Tibial nerve (tissue), 4 donors: ENCODE data around the gene ACOT11. TPM values are rescaled to one million over a fixed set of nuclear protein-coding genes. Genes with fewer than 3 reads are reported as not detected.
"Not testable (repeated sequence)": the region's sequence is repeated elsewhere in the genome, so short reads cannot be mapped to it uniquely, and the experiment has no call there.

ENCODE experiments used
- DNase-seq, 2 donors: peaks; one replicate each; pipeline ENCODE4 v3.0.0-alpha.2; 2019; ENCODE audit warnings: low spot score in 2 of 2
- H3K27ac ChIP-seq, 4 donors: fragments of 200-600 bp; sonication (generic) in 3 of 4; one replicate each; pipeline ENCODE4 v1.5.1; 2017 to 2019; ENCODE audit warnings: mild to moderate bottlenecking in 1 of 4
- H3K27me3 ChIP-seq, 2 donors: fragments of 200-600 bp; sonication (generic) in 1 of 2; one replicate each; pipeline versions ENCODE4 v1.5.1 to v1.6.0; 2017 to 2019
- H3K36me3 ChIP-seq, 3 donors: fragments of 200-600 bp; sonication (generic); one replicate each; pipeline ENCODE4 v1.5.1; 2018 to 2019
- H3K4me1 ChIP-seq, 4 donors: fragments of 200-600 bp; sonication (generic) in 3 of 4; one replicate each; pipeline ENCODE4 v1.5.1; 2017 to 2019
- H3K4me3 ChIP-seq, 4 donors: fragments of 200-600 bp; sonication (generic) in 3 of 4; one replicate each; pipeline ENCODE4 v1.5.1; 2017 to 2019; ENCODE audit warnings: mild to moderate bottlenecking in 1 of 4, moderate library complexity in 1 of 4
- H3K9me3 ChIP-seq, 4 donors: fragments of 200-600 bp; sonication (generic) in 3 of 4; one replicate each; pipeline ENCODE4 v1.5.1; 2017 to 2019
- CTCF ChIP-seq, 5 experiments: fragments of 200-600 bp in 3 of 5; fragments of 450-650 bp in 2 of 5; sonication (generic) in 3 of 5; IDR thresholded peaks; one replicate each; pipeline ENCODE4 v1.5.1; 2016 to 2019; ENCODE audit warnings: antibody characterized with exemption in 5 of 5, mild to moderate bottlenecking in 3 of 5, moderate library complexity in 2 of 5
- EP300 ChIP-seq, 2 donors: sonication (generic); formaldehyde crosslinking; IDR thresholded peaks; one replicate each; pipeline ENCODE4 v1.6.1; 2017; ENCODE audit warnings: antibody characterized with exemption in 2 of 2, mild to moderate bottlenecking in 1 of 2
- POLR2A ChIP-seq, 2 donors: fragments of 450-650 bp; IDR thresholded peaks; one replicate each; pipeline ENCODE4 v1.6.1; 2017; ENCODE audit warnings: antibody characterized with exemption in 2 of 2, mild to moderate bottlenecking in 2 of 2, moderate library complexity in 2 of 2
- WGBS, 2 donors: methylation state at CpG; one replicate each; pipeline ENCODE4 v1.1.5; 2018; 5-methylcytosine and 5-hydroxymethylcytosine counted together
- total RNA-seq, 4 donors: library from RNA; depleted of rRNA; stranded (reverse); fragments of >200 nt; gene quantifications; one replicate each; pipeline ENCODE4 v1.1.0, GENCODE V29; 2016

ACOT11 gene
- total RNA-seq, 4 donors from 2014 or later, result 7.5 to 13.8 (median 10.2) TPM

GRCh38 chr1:54519709-54520108 is 28.3 kb upstream of the ACOT11 start:
- TF ChIP-seq CTCF (IDR thresholded peaks at IDR 0.05), result no peak
- TF ChIP-seq POLR2A (IDR thresholded peaks at IDR 0.05), result no peak
- TF ChIP-seq EP300 (IDR thresholded peaks at IDR 0.05), result no peak
- no peak for DNase-seq
- WGBS, 2 donors, result 48 to 68% methylated on average over 5 of the region's 5 CpGs
- Histone ChIP-seq H3K36me3 (no peaks in the 10 kb centered on the region), H3K27me3 (no peaks in the 10 kb centered on the region), H3K4me3 (no peak overlapping the region), H3K4me1 (no peaks in the 10 kb centered on the region), H3K27ac (no peak overlapping the region), H3K9me3 (no peaks in the 10 kb centered on the region)

GRCh38 chr1:54520631-54521321 is 27.3 kb upstream of the ACOT11 start:
- H3K9me3 ChIP-seq, result no peaks in the 10 kb centered on the region
- WGBS, 2 donors, result 84 to 86% methylated on average over 9 of the region's 9 CpGs
- no peaks in the 10 kb centered on the region for H3K36me3 ChIP-seq
- no peak for DNase-seq
- no peak overlapping the region for H3K4me3 ChIP-seq
- H3K27me3 ChIP-seq, result no peaks in the 10 kb centered on the region
- no peaks in the 10 kb centered on the region for H3K4me1 ChIP-seq
- H3K27ac ChIP-seq, result no peak overlapping the region
- TF ChIP-seq POLR2A (IDR thresholded peaks at IDR 0.05), result no peak
- no peak for TF ChIP-seq CTCF (IDR thresholded peaks at IDR 0.05)

DNA sequence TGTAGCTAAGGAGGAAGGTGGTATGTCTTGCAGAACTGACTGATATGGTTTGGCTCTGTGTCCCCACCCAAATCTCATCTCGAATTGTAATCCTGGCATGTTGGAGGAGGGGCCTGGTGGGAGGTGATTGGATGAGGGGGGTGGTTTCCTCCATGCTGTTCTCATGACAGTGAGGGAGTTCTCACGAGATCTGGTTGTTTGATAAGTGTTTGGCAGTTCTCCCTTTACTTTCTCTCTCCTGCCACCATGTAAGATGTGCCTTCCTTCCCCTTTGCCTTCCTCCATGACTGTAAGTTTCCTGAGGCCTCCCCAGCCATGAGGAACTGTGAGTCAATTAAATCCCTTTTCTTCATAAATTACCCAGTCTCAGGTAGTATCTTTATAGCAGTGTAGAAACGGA is 21.5 kb upstream of the ACOT11 start:
- 70 to 78% methylated on average over 3 of the region's 3 CpGs for WGBS, 2 donors
- H3K4me3 ChIP-seq, H3K27ac ChIP-seq, H3K9me3 ChIP-seq, DNase-seq, H3K36me3 ChIP-seq, H3K4me1 ChIP-seq, H3K27me3 ChIP-seq: not testable (repeated sequence)

DNA sequence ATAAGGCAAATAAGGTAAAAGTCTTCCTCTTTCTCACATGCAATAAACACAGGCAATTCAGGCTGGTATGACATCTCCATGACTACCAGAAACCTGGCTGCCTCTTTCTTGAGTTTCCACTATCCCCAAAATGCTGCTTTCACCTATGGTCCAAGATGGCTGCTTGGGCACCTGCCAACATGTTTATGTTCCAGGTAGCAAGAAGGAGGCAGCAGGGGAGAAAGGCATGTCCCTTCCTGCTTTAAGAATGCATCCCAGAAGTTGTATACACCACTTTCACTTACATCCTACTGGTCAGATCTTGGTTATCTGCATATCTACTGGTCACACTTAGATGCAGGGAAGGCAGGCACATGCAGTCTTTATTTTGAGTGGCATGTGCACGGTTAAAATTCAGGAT is 19.4 kb upstream of the ACOT11 start:
- Histone ChIP-seq H3K27me3 (no peaks in the 10 kb centered on the region), H3K36me3 (no peaks in the 10 kb centered on the region), H3K4me3 (no peak overlapping the region), H3K9me3 (no peaks in the 10 kb centered on the region), H3K27ac (no peak overlapping the region), H3K4me1 (no peaks in the 10 kb centered on the region)
- TF ChIP-seq EP300 (IDR thresholded peaks at IDR 0.05) (no peak), POLR2A (IDR thresholded peaks at IDR 0.05) (no peak), CTCF (IDR thresholded peaks at IDR 0.05) (no peak)
- 81 to 90% methylated on average over 1 of the region's 1 CpG for WGBS, 2 donors
- DNase-seq, result no peak

GRCh38 chr1:54532033-54532432 is 16.0 kb upstream of the ACOT11 start:
- Histone ChIP-seq H3K27ac (no peak overlapping the region), H3K4me1 (no peaks in the 10 kb centered on the region), H3K27me3 (no peaks in the 10 kb centered on the region), H3K36me3 (no peaks in the 10 kb centered on the region), H3K9me3 (no peaks in the 10 kb centered on the region), H3K4me3 (no peak overlapping the region)
- no peak for DNase-seq
- TF ChIP-seq POLR2A (IDR thresholded peaks at IDR 0.05) (no peak), CTCF (IDR thresholded peaks at IDR 0.05) (no peak), EP300 (IDR thresholded peaks at IDR 0.05) (no peak)
- WGBS, 2 donors, result 89 to 97% methylated on average over 2 of the region's 2 CpGs

GRCh38 chr1:54536656-54537055 is 11.4 kb upstream of the ACOT11 start:
- not testable (repeated sequence) for H3K9me3 ChIP-seq, DNase-seq, H3K36me3 ChIP-seq, H3K4me3 ChIP-seq, H3K27ac ChIP-seq, H3K27me3 ChIP-seq, H3K4me1 ChIP-seq
- 69 to 71% methylated on average over 4 of the region's 4 CpGs for WGBS, 2 donors
